HL-60 (cell line): Measurements from ENCODE around the gene MAGEL2.

Experiments
- DNase-seq, 2 experiments: peaks; one replicate each; pipeline ENCODE4 v3.0.0-alpha.2; 2010 to 2020; ENCODE audit warnings: low read depth in 1 of 2, low spot score in 1 of 2
- H3K27ac ChIP-seq: fragments of 250-450 bp; sonication (Bioruptor Pico); replicated peaks from 2 replicates; pipeline ENCODE4 v1.5.1; 2020; ENCODE audit warnings: mild to moderate bottlenecking, moderate library complexity
- H3K27me3 ChIP-seq: fragments of 250-450 bp; sonication (Bioruptor Pico); 2 replicates; pipeline ENCODE4 v1.5.1; 2021; ENCODE audit warnings: mild to moderate bottlenecking, moderate library complexity; ENCODE audit not compliant: insufficient read depth, poor library complexity, severe bottlenecking
- H3K4me3 ChIP-seq: replicated peaks from 2 replicates; pipeline ENCODE4 v1.5.1; 2011; ENCODE audit warnings: mild to moderate bottlenecking, control low read depth, low read length; ENCODE audit not compliant: insufficient read depth
- GABPA ChIP-seq: IDR thresholded peaks from 2 replicates; pipeline ENCODE4 v1.6.1; 2012; ENCODE audit warnings: low read depth
- POLR2AphosphoS5 ChIP-seq: IDR thresholded peaks from 2 replicates; pipeline ENCODE4 v1.6.1; 2012; ENCODE audit warnings: low read depth
- SPI1 ChIP-seq: IDR thresholded peaks from 2 replicates; pipeline ENCODE4 v1.6.1; 2012; ENCODE audit warnings: low read depth, mild to moderate bottlenecking, borderline replicate concordance
- TF ChIP-seq, protein P1 (sequence below): IDR thresholded peaks from one replicate; pipeline ENCODE4 v1.5.1; 2011; ENCODE audit warnings: low read length, control low read depth, inconsistent platforms; ENCODE audit not compliant: insufficient read depth
- TF ChIP-seq, protein P2 (sequence below): IDR thresholded peaks from 2 replicates; pipeline ENCODE4 v1.6.1; 2012; ENCODE audit warnings: low read depth; ENCODE audit not compliant: insufficient replicate concordance

MAGEL2 gene

DNA sequence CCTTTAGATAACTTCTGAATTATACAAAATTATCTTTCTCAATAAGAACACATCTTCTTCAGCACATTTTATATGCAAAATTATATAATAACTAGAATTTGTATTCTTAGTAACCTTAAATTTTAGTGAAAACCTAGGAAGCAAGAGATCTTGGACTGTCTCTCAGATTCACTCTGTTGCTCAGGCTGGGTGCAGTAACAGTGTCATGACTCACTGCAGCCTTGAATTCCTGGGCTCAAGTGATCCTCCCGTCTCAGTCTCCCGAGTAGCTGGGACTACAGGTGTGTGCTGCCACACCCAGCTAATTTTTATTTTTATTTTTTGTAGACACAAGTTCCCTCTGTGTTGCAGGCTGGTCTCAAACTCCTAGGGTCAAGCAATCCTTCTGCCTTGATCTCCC is 52.3 kb downstream of the MAGEL2 start:
- Histone ChIP-seq H3K27me3 (peaks cover 3% of the 10 kb centered on the region), H3K4me3 (no peak overlapping the region), H3K27ac (no peak overlapping the region)
- TF ChIP-seq SPI1, result no peak
- no peak for TF ChIP-seq GABPA
- TF ChIP-seq, protein P1, sequence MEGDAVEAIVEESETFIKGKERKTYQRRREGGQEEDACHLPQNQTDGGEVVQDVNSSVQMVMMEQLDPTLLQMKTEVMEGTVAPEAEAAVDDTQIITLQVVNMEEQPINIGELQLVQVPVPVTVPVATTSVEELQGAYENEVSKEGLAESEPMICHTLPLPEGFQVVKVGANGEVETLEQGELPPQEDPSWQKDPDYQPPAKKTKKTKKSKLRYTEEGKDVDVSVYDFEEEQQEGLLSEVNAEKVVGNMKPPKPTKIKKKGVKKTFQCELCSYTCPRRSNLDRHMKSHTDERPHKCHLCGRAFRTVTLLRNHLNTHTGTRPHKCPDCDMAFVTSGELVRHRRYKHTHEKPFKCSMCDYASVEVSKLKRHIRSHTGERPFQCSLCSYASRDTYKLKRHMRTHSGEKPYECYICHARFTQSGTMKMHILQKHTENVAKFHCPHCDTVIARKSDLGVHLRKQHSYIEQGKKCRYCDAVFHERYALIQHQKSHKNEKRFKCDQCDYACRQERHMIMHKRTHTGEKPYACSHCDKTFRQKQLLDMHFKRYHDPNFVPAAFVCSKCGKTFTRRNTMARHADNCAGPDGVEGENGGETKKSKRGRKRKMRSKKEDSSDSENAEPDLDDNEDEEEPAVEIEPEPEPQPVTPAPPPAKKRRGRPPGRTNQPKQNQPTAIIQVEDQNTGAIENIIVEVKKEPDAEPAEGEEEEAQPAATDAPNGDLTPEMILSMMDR, result no peak
- TF ChIP-seq, protein P2, sequence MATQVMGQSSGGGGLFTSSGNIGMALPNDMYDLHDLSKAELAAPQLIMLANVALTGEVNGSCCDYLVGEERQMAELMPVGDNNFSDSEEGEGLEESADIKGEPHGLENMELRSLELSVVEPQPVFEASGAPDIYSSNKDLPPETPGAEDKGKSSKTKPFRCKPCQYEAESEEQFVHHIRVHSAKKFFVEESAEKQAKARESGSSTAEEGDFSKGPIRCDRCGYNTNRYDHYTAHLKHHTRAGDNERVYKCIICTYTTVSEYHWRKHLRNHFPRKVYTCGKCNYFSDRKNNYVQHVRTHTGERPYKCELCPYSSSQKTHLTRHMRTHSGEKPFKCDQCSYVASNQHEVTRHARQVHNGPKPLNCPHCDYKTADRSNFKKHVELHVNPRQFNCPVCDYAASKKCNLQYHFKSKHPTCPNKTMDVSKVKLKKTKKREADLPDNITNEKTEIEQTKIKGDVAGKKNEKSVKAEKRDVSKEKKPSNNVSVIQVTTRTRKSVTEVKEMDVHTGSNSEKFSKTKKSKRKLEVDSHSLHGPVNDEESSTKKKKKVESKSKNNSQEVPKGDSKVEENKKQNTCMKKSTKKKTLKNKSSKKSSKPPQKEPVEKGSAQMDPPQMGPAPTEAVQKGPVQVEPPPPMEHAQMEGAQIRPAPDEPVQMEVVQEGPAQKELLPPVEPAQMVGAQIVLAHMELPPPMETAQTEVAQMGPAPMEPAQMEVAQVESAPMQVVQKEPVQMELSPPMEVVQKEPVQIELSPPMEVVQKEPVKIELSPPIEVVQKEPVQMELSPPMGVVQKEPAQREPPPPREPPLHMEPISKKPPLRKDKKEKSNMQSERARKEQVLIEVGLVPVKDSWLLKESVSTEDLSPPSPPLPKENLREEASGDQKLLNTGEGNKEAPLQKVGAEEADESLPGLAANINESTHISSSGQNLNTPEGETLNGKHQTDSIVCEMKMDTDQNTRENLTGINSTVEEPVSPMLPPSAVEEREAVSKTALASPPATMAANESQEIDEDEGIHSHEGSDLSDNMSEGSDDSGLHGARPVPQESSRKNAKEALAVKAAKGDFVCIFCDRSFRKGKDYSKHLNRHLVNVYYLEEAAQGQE, result no peak
- TF ChIP-seq POLR2AphosphoS5, result no peak
- no peak for DNase-seq

DNA sequence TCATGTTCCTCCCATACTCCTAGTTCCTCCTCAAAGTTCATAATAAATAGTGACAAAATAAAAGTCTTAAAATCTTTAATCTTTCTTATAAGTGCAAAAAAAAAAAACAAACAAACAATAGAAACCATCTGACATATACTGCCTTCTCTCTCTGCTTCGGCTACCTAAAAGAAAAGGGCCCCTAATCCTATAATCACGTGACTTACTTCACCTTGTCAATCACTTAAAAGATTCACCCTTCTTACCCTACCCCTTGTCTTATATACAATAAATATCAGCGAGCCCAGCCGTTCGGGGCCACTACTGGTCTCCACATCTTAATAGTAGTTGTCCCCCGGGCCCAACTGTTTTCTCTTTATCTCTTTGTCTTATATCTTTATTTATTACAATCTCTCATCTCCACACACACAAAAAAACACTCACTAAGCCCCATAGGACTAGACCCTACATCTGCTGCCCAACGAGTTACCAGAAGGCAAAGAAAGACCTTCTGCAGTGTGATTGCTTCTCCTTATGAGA is 53.4 kb downstream of the MAGEL2 start:
- DNase-seq, result no peak
- Histone ChIP-seq H3K27me3 (peaks cover 3% of the 10 kb centered on the region), H3K27ac (no peak overlapping the region), H3K4me3 (no peak overlapping the region)
- TF ChIP-seq SPI1, result no peak
- TF ChIP-seq, protein P1, result no peak
- no peak for TF ChIP-seq GABPA
